ENCODE data around the gene CPNE8.

Gene CPNE8

DNA sequence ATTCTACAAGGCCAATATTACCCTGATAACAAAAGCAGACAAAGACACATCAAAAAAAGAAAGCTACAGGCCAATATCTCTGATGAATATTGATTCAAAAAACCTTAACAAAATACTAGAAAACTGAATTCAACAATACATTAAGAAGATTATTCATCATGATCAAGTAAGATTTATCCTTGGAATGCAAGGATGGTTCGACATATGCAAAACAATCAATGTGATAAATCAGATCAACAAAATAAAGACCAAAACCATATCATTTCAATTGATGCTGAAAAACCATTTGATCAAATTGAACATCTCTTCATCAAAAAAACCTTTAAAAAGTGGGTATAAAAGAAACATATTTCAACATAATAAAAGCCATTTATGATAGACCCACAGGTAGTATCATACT lies 117.3 kb downstream of the CPNE8 start:
- Histone ChIP-seq H2BK12ac (ENCODE audit: low read length) (no peak overlapping the region), H3K9me3 (replicated peaks in 1 of 2; ENCODE audit: control insufficient read depth in 2 of 2, insufficient read depth in 1 of 2, low read depth in 1 of 2, low read length in 2 of 2) (no peaks in the 10 kb centered on the region), H3K36me3 (replicated peaks in 1 of 2; ENCODE audit: control insufficient read depth in 2 of 2, insufficient read depth in 2 of 2, low read length in 2 of 2) (no peaks in the 10 kb centered on the region), H3K79me1 (ENCODE audit: low read depth, low read length) (no peaks in the 10 kb centered on the region), H3K4ac (ENCODE audit: low read length) (no peak overlapping the region), H3K14ac (ENCODE audit: low read length) (no peak overlapping the region), H2AK5ac (ENCODE audit: low read depth, low read length) (no peak overlapping the region), H3K27ac (replicated peaks; ENCODE audit: low read length) (no peak overlapping the region), H3K23ac (ENCODE audit: low read depth, low read length, poor library complexity) (no peak overlapping the region), H3K9ac (ENCODE audit: low read depth, low read length, poor library complexity) (no peak overlapping the region), H4K8ac (ENCODE audit: low read depth, low read length) (no peak overlapping the region), H3K27me3 (ENCODE audit: control insufficient read depth in 3 of 3, insufficient read depth in 3 of 3, low read depth in 1 of 3, low read length in 3 of 3) (no peaks in the 10 kb centered on the region), H3K4me1 (ENCODE audit: control insufficient read depth in 2 of 2, insufficient read depth in 1 of 2, low read depth in 1 of 2, low read length in 2 of 2) (peaks cover 0 to 2% of the 10 kb centered on the region in 2 donors), H2BK15ac (ENCODE audit: low read length) (no peak overlapping the region), H2AFZ (ENCODE audit: low read length) (no peak overlapping the region), H3K18ac (ENCODE audit: low read length) (no peak overlapping the region), H2BK120ac (ENCODE audit: low read depth, low read length) (no peak overlapping the region), H4K91ac (ENCODE audit: low read depth, low read length, poor library complexity) (no peak overlapping the region), H3K4me2 (ENCODE audit: insufficient read depth, low read length, poor library complexity, severe bottlenecking) (no peak overlapping the region), H3K4me3 (ENCODE audit: low read length in 2 of 2) (no peak overlapping the region), H2BK5ac (ENCODE audit: low read length) (no peak overlapping the region)
- WGBS, 2 donors (ENCODE audit: extremely low coverage in 2 of 2, insufficient read length in 2 of 2, insufficient replicate concordance in 1 of 2) = no CpG with 5 or more reads among the region's 1 CpG
- no peak for DNase-seq (ENCODE audit: low spot score)

- no peak overlapping the region for H3K14ac ChIP-seq (ENCODE audit: low read length)
- H3K4ac ChIP-seq (ENCODE audit: low read length) = no peak overlapping the region
- no CpG with 5 or more reads among the region's 1 CpG for WGBS, 2 donors (ENCODE audit: extremely low coverage in 2 of 2, insufficient read length in 2 of 2, insufficient replicate concordance in 1 of 2)
- no peak overlapping the region for H2AFZ ChIP-seq (ENCODE audit: low read length)
- H2BK120ac ChIP-seq (ENCODE audit: low read depth, low read length) = no peak overlapping the region
- no peak overlapping the region for H2AK5ac ChIP-seq (ENCODE audit: low read depth, low read length)
- H3K18ac ChIP-seq (ENCODE audit: low read length) = no peak overlapping the region
- no peak overlapping the region for H2BK12ac ChIP-seq (ENCODE audit: low read length)
- H3K4me1 ChIP-seq (ENCODE audit: control insufficient read depth in 2 of 2, insufficient read depth in 1 of 2, low read depth in 1 of 2, low read length in 2 of 2) = peaks cover 0 to 2% of the 10 kb centered on the region in 2 donors
- H4K91ac ChIP-seq (ENCODE audit: low read depth, low read length, poor library complexity) = no peak overlapping the region
- no peak overlapping the region for H3K23ac ChIP-seq (ENCODE audit: low read depth, low read length, poor library complexity)
- no peak overlapping the region for H3K27ac ChIP-seq (replicated peaks; ENCODE audit: low read length)
- H3K36me3 ChIP-seq (replicated peaks in 1 of 2; ENCODE audit: control insufficient read depth in 2 of 2, insufficient read depth in 2 of 2, low read length in 2 of 2) = no peaks in the 10 kb centered on the region
- H3K27me3 ChIP-seq (ENCODE audit: control insufficient read depth in 3 of 3, insufficient read depth in 3 of 3, low read depth in 1 of 3, low read length in 3 of 3) = no peaks in the 10 kb centered on the region
- H3K9me3 ChIP-seq (replicated peaks in 1 of 2; ENCODE audit: control insufficient read depth in 2 of 2, insufficient read depth in 1 of 2, low read depth in 1 of 2, low read length in 2 of 2) = no peaks in the 10 kb centered on the region
- H3K79me1 ChIP-seq (ENCODE audit: low read depth, low read length) = no peaks in the 10 kb centered on the region
- DNase-seq (ENCODE audit: low spot score) = no peak
- H3K4me3 ChIP-seq (ENCODE audit: low read length in 2 of 2) = no peak overlapping the region
- H2BK5ac ChIP-seq (ENCODE audit: low read length) = no peak overlapping the region
- no peak overlapping the region for H2BK15ac ChIP-seq (ENCODE audit: low read length)
- H3K9ac ChIP-seq (ENCODE audit: low read depth, low read length, poor library complexity) = no peak overlapping the region
- no peak overlapping the region for H3K4me2 ChIP-seq (ENCODE audit: insufficient read depth, low read length, poor library complexity, severe bottlenecking)
- no peak overlapping the region for H4K8ac ChIP-seq (ENCODE audit: low read depth, low read length)
Measured at GRCh38 chr12:38785381-38785780, 120.0 kb downstream of the CPNE8 start.

- no peak for DNase-seq (ENCODE audit: low spot score)
- H2BK5ac ChIP-seq (ENCODE audit: low read length) = no peak overlapping the region
- WGBS, 2 donors (ENCODE audit: extremely low coverage in 2 of 2, insufficient read length in 2 of 2, insufficient replicate concordance in 1 of 2) = no CpG with 5 or more reads among the region's 2 CpGs
Measured at GRCh38 chr12:38783304-38783703, 122.1 kb downstream of the CPNE8 start.

DNA sequence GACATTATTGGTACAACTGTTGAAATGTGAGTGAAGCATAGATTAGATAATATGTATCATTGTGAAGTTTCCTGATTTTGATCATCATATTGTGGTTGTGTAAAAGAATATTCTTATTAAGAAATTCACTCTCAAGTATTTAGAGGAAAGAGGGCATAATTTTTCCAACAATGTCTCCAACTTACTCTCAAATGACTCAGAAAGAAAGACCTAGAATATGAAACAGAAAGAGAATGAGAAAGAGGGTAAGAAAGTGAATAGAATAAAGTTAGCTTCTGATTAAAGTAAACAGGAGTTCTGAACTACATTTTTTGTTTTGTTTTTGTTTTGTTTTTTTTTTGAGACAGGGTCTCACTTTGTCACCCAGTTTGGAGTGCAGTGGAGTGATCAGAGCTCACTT lies 123.0 kb downstream of the CPNE8 start:
- no peak for DNase-seq (ENCODE audit: low spot score)
- Histone ChIP-seq H3K4ac (ENCODE audit: low read length) (no peak overlapping the region), H3K14ac (ENCODE audit: low read length) (no peak overlapping the region), H3K4me2 (ENCODE audit: insufficient read depth, low read length, poor library complexity, severe bottlenecking) (no peak overlapping the region), H2AFZ (ENCODE audit: low read length) (no peak overlapping the region), H3K27me3 (ENCODE audit: control insufficient read depth in 3 of 3, insufficient read depth in 3 of 3, low read depth in 1 of 3, low read length in 3 of 3) (no peaks in the 10 kb centered on the region), H3K36me3 (replicated peaks in 1 of 2; ENCODE audit: control insufficient read depth in 2 of 2, insufficient read depth in 2 of 2, low read length in 2 of 2) (no peaks in the 10 kb centered on the region), H2BK120ac (ENCODE audit: low read depth, low read length) (no peak overlapping the region), H3K27ac (replicated peaks; ENCODE audit: low read length) (no peak overlapping the region), H3K79me1 (ENCODE audit: low read depth, low read length) (no peaks in the 10 kb centered on the region), H3K4me3 (ENCODE audit: low read length in 2 of 2) (no peak overlapping the region), H2AK5ac (ENCODE audit: low read depth, low read length) (no peak overlapping the region), H3K23ac (ENCODE audit: low read depth, low read length, poor library complexity) (no peak overlapping the region), H2BK15ac (ENCODE audit: low read length) (no peak overlapping the region), H3K18ac (ENCODE audit: low read length) (no peak overlapping the region), H4K8ac (ENCODE audit: low read depth, low read length) (no peak overlapping the region), H3K9ac (ENCODE audit: low read depth, low read length, poor library complexity) (no peak overlapping the region), H2BK5ac (ENCODE audit: low read length) (no peak overlapping the region), H3K4me1 (ENCODE audit: control insufficient read depth in 2 of 2, insufficient read depth in 1 of 2, low read depth in 1 of 2, low read length in 2 of 2) (peaks cover 0 to 2% of the 10 kb centered on the region in 2 donors), H4K91ac (ENCODE audit: low read depth, low read length, poor library complexity) (no peak overlapping the region), H3K9me3 (replicated peaks in 1 of 2; ENCODE audit: control insufficient read depth in 2 of 2, insufficient read depth in 1 of 2, low read depth in 1 of 2, low read length in 2 of 2) (no peaks in the 10 kb centered on the region), H2BK12ac (ENCODE audit: low read length) (no peak overlapping the region)

More at GRCh38 chr12:38783304-38783703, 122.1 kb downstream of the CPNE8 start:
- H2AFZ ChIP-seq (ENCODE audit: low read length) = no peak overlapping the region
- H3K27ac ChIP-seq (replicated peaks; ENCODE audit: low read length) = no peak overlapping the region
- no peaks in the 10 kb centered on the region for H3K36me3 ChIP-seq (replicated peaks in 1 of 2; ENCODE audit: control insufficient read depth in 2 of 2, insufficient read depth in 2 of 2, low read length in 2 of 2)
- H3K27me3 ChIP-seq (ENCODE audit: control insufficient read depth in 3 of 3, insufficient read depth in 3 of 3, low read depth in 1 of 3, low read length in 3 of 3) = no peaks in the 10 kb centered on the region
- no peak overlapping the region for H3K4me2 ChIP-seq (ENCODE audit: insufficient read depth, low read length, poor library complexity, severe bottlenecking)
- H3K23ac ChIP-seq (ENCODE audit: low read depth, low read length, poor library complexity) = no peak overlapping the region
- peaks cover 0 to 2% of the 10 kb centered on the region in 2 donors for H3K4me1 ChIP-seq (ENCODE audit: control insufficient read depth in 2 of 2, insufficient read depth in 1 of 2, low read depth in 1 of 2, low read length in 2 of 2)
- no peak overlapping the region for H2BK120ac ChIP-seq (ENCODE audit: low read depth, low read length)
- H2BK15ac ChIP-seq (ENCODE audit: low read length) = no peak overlapping the region
- H4K91ac ChIP-seq (ENCODE audit: low read depth, low read length, poor library complexity) = no peak overlapping the region
- H3K18ac ChIP-seq (ENCODE audit: low read length) = no peak overlapping the region
- H3K79me1 ChIP-seq (ENCODE audit: low read depth, low read length) = no peaks in the 10 kb centered on the region
- no peak overlapping the region for H3K14ac ChIP-seq (ENCODE audit: low read length)
- H3K4me3 ChIP-seq (ENCODE audit: low read length in 2 of 2) = no peak overlapping the region
- H2BK12ac ChIP-seq (ENCODE audit: low read length) = no peak overlapping the region
- no peaks in the 10 kb centered on the region for H3K9me3 ChIP-seq (replicated peaks in 1 of 2; ENCODE audit: control insufficient read depth in 2 of 2, insufficient read depth in 1 of 2, low read depth in 1 of 2, low read length in 2 of 2)
- no peak overlapping the region for H2AK5ac ChIP-seq (ENCODE audit: low read depth, low read length)
- H4K8ac ChIP-seq (ENCODE audit: low read depth, low read length) = no peak overlapping the region
- H3K9ac ChIP-seq (ENCODE audit: low read depth, low read length, poor library complexity) = no peak overlapping the region
- H3K4ac ChIP-seq (ENCODE audit: low read length) = no peak overlapping the region
